Activated T-cell treated with anti-CD3 and anti-CD28 coated beads for 48 hours (primary cell): ENCODE measurements around the gene ABHD14A.
"Not testable (repeated sequence)": the region's sequence is repeated elsewhere in the genome, so short reads cannot be mapped to it uniquely, and the experiment has no call there.

ENCODE experiments used
- DNase-seq: peaks from one replicate; pipeline ENCODE4 v3.0.0-alpha.2; 2020; ENCODE audit warnings: low read depth

ABHD14A gene

GRCh38 chr3:51974277-51974962 is 444 bp upstream of the ABHD14A start:
- no peak for DNase-seq

GRCh38 chr3:51975852-51976549 is 1.1 kb downstream of the ABHD14A start:
- no peak for DNase-seq

DNA sequence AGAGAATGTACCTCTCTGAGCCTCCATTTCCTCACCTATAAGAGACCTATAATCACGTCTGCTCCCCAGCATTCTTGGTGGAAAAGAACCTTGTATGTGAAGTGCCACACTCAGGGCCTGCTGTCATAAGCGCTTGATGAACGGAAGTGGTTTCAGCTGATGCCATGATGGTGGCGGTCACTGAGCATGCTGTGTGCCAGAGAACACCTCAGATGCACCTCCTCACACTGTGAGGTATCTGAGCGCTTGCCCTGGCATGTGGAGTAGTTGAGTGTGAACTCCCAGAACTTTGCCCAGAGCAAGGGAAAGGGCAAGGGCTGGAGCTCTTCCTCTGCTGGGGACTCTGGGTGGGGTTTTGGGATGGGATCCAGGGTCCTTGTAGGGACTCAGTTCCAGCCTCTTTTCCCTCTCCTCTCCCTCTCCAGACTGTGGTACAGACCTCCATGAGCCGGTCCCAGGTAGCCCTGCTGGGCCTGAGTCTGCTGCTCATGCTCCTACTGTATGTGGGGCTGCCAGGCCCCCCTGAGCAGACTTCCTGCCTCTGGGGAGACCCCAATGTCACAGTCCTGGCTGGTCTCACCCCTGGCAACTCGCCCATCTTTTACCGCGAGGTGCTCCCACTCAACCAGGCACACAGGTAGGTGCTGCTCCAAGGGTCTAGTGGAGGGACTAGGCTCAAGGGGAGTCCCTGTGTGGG is 2.7 kb downstream of the ABHD14A start:
- DNase-seq, result no peak

DNA sequence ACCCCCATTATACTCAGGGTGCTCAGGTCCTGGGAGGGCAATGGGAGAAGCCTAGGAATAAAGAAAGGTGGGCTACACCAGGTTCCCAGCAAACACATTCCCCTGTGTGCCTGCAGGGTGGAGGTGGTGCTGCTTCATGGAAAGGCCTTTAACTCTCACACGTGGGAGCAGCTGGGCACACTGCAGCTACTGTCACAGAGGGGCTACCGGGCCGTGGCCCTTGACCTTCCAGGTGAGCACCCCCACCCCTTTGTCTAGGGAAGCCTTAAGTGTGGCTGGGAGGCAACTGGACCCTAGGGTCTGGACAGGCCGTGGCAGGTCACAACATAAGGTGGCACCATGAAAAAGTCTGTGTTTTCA is 3.3 kb downstream of the ABHD14A start:
- no peak for DNase-seq

DNA sequence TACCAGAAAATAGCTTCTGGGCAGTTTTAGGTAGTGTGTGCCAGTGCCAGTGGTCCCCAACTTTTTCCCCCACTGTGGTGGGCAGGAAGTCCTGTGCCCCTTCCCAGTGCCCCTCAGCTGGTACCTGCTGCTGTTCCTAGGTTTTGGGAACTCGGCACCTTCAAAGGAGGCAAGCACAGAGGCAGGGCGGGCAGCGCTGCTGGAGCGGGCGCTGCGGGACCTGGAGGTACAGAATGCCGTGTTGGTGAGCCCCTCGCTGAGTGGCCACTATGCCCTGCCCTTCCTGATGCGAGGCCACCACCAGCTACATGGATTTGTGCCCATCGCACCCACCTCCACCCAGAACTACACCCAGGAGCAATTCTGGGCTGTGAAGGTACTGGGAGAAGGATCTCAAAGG is 5.4 kb downstream of the ABHD14A start:
- no peak for DNase-seq

- no peak for DNase-seq
Measured at GRCh38 chr3:51982352-51982837, 7.5 kb downstream of the ABHD14A start.

DNA sequence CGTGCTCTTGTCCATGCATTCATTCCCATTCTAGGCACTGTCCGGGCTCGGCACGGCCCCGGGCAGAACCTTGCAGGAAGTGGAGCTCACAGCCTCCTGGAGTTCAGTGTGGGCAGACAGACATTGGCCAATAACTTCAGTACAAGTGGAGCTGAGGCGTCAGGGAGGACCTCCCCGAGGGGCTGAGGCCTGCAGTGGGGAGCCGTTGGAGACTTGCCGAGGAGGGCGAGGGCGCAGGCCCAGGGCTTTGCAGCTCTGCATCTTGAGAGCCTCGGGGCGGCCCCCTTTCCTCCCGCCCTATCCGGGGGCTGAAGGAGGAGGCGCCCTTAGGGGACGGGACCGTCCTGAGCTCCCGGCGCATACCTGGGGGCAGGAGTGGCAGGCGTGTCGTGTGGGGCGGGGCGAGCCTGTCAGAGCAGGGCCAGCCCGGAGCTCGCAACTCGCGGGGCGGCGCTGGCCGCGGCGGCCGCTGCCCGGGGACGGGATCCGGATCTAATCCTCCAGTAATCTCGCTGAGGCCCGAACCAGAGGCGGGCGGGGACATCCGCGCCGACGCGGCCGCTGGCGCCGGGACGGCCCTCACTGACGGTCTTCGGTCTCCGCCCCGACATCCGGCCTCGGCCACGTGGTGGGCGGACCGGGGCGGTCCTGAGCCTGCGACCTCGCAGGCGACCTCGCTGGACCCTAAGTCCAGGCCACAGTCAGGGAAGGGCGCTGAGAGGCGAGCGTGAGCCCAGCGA is 8.1 kb downstream of the ABHD14A start, which contains the start of gene ACY1:
TSS of gene ACY1 (plus strand) at position 698 of the 740 bp plus-strand sequence. CDS start 530 bp downstream, outside the sequence.
- peak; percentile 77 for DNase-seq

DNA sequence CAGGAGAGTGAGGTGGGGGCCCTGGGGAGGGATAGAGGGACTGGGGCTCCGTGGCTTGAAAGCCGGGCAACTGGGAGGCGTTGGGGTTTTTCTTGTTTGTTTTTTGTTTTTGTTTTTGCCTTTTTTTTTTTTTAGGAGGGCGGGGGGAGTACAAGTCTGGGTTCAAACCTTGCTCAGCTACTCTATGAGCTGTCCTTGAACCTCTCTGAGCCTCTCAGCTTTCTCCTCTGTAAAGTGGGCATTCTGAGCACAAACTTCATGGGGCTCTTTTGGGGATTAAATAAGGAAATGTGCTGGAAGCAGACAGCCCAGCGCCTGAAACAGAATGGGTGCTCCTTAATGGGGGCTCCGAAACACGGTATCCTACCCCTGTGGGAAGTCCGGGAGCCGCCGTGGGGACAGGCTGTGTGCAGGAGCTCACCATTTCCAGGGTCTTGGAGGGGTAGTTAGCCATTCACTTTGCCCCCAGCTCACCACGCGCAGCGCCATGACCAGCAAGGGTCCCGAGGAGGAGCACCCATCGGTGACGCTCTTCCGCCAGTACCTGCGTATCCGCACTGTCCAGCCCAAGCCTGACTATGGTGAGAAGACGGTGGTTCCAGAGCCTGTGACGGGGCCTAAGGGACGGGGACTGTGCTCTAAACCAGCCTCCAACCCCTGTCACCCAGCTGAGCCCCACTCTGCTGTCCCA is 8.9 kb downstream of the ABHD14A start:
- DNase-seq, result no peak

DNA sequence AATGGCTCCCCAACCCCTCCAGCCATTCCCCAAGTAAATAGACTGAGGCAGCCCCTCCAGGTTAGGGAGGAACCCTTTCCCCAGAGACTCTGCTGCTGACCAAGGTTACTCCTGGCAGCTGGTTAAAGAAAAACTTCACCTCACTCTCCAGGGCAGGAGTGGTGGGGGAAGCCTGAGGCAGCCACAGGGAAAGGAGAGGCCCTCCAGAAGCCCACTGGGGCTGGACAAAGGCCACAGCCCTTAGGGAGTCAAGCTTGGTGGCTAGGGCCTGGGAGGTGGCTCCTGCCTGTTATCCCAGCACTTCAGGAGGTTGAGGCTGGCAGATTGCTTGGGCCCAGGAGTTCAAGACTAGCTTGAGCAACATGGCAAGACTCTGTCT is 9.4 kb downstream of the ABHD14A start:
- no peak for DNase-seq

DNA sequence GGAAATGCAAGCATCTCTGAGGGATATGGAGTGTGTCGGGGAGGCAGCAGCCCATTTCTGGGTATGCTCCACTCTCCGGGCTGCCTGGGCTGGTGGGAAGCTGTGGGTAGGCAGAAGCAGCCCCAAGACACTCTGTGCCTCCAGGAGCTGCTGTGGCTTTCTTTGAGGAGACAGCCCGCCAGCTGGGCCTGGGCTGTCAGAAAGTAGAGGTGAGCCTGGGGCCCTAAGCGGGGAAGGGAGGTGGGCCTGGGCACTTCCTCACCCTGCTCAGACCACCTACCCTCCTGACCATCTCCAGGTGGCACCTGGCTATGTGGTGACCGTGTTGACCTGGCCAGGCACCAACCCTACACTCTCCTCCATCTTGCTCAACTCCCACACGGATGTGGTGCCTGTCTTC is 10.2 kb downstream of the ABHD14A start:
- DNase-seq, result no peak

GRCh38 chr3:51986010-51986947 is 11.4 kb downstream of the ABHD14A start:
- DNase-seq, result no peak

GRCh38 chr3:51987568-51987967 is 12.7 kb downstream of the ABHD14A start:
- DNase-seq, result no peak

GRCh38 chr3:51988286-51989146 is 13.7 kb downstream of the ABHD14A start:
- DNase-seq, result no peak

GRCh38 chr3:51990501-51990971 is 15.7 kb downstream of the ABHD14A start:
- DNase-seq, result not testable (repeated sequence)

DNA sequence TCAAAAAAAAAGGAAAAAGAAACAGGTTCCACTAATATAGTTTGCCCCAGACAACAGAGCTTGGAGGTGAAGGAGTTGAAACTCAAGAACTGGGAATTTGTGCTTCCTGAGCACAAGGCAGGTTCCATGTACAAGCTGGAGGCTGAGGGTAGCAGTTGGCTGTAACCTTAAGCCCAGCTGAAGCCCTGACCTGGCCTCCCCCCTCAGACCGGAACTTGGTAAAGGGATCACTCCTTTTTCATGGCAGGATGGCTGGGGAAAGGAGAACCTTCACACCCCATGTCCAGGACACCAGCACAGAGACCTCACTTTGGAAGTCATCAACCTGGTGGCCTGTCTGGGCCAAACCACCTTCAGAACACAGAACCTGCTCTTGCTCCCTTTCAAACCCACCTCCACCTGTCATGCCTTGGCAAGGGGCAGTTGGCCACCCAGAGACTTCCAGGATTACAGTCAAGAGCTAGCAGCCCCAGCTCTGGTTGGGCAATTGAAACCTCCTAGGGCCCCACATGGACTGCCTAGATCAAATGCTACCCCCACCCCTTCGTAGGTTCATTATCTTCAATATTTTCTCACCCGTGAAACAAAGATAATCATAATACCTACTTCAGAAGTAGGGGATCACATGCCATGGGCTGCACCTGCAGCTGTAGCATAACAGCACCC is 17.3 kb downstream of the ABHD14A start:
- no peak for DNase-seq

- DNase-seq, result not testable (repeated sequence)
Measured at GRCh38 chr3:51993657-51994056, 18.8 kb downstream of the ABHD14A start.

DNA sequence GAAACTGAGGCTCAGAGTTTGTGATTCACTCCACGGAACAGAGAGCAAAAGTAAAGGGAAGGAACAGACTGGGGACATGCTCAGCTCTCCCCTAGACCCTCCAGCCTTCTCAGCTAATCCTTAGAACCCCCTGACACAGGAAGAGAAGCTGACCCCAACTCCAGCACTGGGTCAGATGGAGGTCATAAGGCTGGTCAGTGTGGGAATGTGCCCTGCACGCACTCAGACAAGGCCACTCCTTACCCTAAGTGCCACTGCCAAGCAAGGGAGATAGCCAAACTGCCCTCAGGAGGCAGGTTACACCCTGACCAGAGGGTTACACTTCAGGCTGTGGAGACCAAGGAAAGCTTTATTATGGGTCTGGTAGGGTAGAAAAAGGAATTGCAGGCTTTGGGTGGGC is 19.7 kb downstream of the ABHD14A start:
- no peak for DNase-seq

DNA sequence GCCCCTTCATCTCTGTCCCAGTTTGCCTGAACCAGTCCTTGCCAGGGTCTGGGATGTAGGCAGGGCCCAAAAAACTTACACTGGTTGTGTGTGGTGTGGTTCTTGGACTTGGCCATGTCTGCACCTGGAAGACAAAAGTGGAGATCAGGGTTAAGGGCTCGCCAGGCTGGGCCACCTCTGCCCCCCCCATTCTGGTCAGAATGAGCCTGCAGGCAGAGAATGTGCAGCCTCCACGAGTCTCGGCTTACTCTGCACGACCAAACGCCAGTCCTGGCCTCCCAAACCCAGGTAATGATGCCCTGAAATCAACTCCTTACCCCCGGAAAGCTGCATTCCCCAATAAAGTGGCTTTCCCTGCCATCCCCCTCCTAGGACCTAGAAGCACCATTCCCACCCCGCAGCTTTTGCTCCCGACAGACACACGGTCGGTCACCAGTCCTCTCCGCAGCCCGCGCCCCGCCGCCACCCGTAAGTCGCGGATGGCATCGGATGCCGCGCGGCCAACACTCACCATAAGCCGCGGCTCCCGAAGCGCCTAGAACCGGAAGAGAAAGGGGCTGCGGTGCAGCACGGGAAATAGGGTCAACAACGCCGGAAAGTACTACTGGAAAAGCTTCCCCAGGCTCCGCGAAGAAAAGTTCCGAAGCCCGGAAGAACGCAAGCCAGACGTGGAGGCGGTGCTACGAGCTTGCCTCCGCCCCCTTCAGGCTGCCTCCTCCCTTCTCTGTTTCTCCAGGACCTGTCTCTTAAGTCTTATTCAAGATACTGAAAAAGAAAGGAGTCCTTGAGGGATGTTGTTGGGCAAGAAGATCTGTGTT is 20.7 kb downstream of the ABHD14A start, which contains the start of gene RPL29:
TSS of gene RPL29 (minus strand) at position 550 of the 818 bp plus-strand sequence. CDS start at position 116, 434 bp downstream.
- peak; percentile 86 for DNase-seq
